ENCODE measurements around the gene WNT8A.
"Not testable (repeated sequence)": the region's sequence is repeated elsewhere in the genome, so short reads cannot be mapped to it uniquely, and the experiment has no call there.

Gene WNT8A

GRCh38 chr5:138067945-138068344 lies 15.9 kb upstream of the WNT8A start:
- H3K4me3 ChIP-seq (ENCODE audit: insufficient read length, low read depth), result no peak overlapping the region
- H3K9ac ChIP-seq (ENCODE audit: insufficient read length, low read depth), result no peak overlapping the region
- H3K27me3 ChIP-seq (ENCODE audit: insufficient read depth, insufficient read length), result no peaks in the 10 kb centered on the region
- no peak for DNase-seq (ENCODE audit: low read depth, low spot score)
- no peaks in the 10 kb centered on the region for H3K9me3 ChIP-seq (ENCODE audit: insufficient read depth, low read length)
- TF ChIP-seq SUZ12 (IDR thresholded peaks at IDR 0.05; ENCODE audit: extremely low read depth, insufficient read depth, insufficient read length), result no peak
- H3K36me3 ChIP-seq (ENCODE audit: insufficient read depth, insufficient read length, low read length), result no peaks in the 10 kb centered on the region
- H3K4me1 ChIP-seq (ENCODE audit: insufficient read depth, insufficient read length), result no peaks in the 10 kb centered on the region

DNA sequence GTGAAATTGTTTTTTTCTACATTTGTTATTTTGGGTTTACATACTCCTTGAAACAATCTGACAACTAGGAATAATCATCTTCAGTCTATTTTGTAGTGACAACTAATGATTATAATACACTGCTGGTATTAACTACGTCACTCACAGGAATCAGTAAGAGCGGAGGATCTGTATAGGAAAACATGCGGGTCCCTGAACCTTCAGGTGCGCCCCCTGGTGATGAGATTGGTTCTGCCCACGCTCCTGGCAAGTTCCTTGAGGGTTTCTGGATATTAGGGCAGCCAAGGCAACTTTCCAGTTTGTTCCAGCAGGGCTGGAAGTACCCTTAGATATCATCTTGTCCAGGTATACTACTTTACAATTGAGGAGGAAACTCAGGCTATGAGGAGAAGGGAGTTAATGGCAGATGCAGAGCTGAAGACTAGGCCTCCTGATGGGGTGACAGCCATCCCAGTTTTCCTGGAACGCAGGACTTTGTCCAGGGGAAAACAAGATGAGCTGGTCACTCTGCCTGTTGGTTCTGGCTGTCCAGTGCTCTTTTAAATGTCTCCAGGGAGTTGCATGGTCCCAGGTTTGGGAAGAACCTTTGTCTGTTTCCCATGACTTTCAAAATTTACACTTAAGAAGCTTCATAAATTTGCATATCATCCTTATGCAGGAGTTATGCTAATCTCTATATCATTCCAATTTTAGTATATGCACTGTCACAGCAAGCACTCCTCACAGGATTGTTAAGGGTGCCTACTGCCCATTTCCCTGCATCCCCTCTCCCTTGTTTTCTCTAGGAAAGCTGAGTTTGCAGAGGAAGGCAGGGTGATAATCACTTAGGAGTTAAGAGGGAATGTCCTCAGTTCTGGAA lies 14.9 kb upstream of the WNT8A start:
- Histone ChIP-seq H3K4me3 (ENCODE audit: insufficient read length, low read depth) (no peak overlapping the region), H3K4me1 (ENCODE audit: insufficient read depth, insufficient read length) (no peaks in the 10 kb centered on the region), H3K36me3 (ENCODE audit: insufficient read depth, insufficient read length, low read length) (no peaks in the 10 kb centered on the region), H3K9me3 (ENCODE audit: insufficient read depth, low read length) (no peaks in the 10 kb centered on the region), H3K27me3 (ENCODE audit: insufficient read depth, insufficient read length) (no peaks in the 10 kb centered on the region), H3K9ac (ENCODE audit: insufficient read length, low read depth) (no peak overlapping the region)
- DNase-seq (ENCODE audit: low read depth, low spot score), result no peak
- no peak for TF ChIP-seq SUZ12 (IDR thresholded peaks at IDR 0.05; ENCODE audit: extremely low read depth, insufficient read depth, insufficient read length)
- no peak for TF ChIP-seq YY1 (IDR thresholded peaks at IDR 0.05; ENCODE audit: insufficient read depth, insufficient read length)
- TF ChIP-seq ZNF274 (IDR thresholded peaks at IDR 0.05; ENCODE audit: low read depth, low read length), result no peak

DNA sequence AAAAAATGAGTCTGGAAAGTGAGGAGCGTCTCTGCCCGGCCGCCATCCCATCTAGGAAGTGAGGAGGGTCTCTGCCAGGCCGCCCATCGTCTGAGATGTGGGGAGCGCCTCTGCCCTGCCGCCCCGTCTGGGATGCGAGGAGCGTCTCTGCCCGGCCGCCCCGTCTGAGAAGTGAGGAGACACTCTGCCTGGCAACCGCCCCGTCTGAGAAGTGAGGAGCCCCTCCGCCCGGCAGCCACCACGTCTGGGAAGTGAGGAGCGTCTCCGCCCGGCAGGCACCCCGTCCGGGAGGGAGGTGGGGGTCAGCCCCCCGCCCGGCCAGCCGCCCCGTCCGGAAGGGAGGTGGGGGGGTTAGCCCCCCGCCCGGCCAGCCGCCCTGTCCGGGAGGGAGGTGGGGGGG lies 13.8 kb upstream of the WNT8A start:
- not testable (repeated sequence) for H3K9me3 ChIP-seq (ENCODE audit: insufficient read depth, low read length); DNase-seq (ENCODE audit: low read depth, low spot score); H3K4me1 ChIP-seq (ENCODE audit: insufficient read depth, insufficient read length); H3K4me3 ChIP-seq (ENCODE audit: insufficient read length, low read depth); H3K36me3 ChIP-seq (ENCODE audit: insufficient read depth, insufficient read length, low read length); H3K9ac ChIP-seq (ENCODE audit: insufficient read length, low read depth); H3K27me3 ChIP-seq (ENCODE audit: insufficient read depth, insufficient read length)

- no peak for DNase-seq (ENCODE audit: low read depth, low spot score)
Observed at GRCh38 chr5:138077064-138077696, 6.7 kb upstream of the WNT8A start.

GRCh38 chr5:138078006-138078643 lies 5.7 kb upstream of the WNT8A start:
- H3K4me1 ChIP-seq (ENCODE audit: insufficient read depth, insufficient read length), result no peaks in the 10 kb centered on the region
- H3K9ac ChIP-seq (ENCODE audit: insufficient read length, low read depth), result no peak overlapping the region
- H3K4me3 ChIP-seq (ENCODE audit: insufficient read length, low read depth), result no peak overlapping the region
- no peaks in the 10 kb centered on the region for H3K9me3 ChIP-seq (ENCODE audit: insufficient read depth, low read length)
- no peaks in the 10 kb centered on the region for H3K36me3 ChIP-seq (ENCODE audit: insufficient read depth, insufficient read length, low read length)
- TF ChIP-seq ZNF274 (IDR thresholded peaks at IDR 0.05; ENCODE audit: low read depth, low read length) (no peak), YY1 (IDR thresholded peaks at IDR 0.05; ENCODE audit: insufficient read depth, insufficient read length) (no peak), SUZ12 (IDR thresholded peaks at IDR 0.05; ENCODE audit: extremely low read depth, insufficient read depth, insufficient read length) (no peak)
- H3K27me3 ChIP-seq (ENCODE audit: insufficient read depth, insufficient read length), result no peaks in the 10 kb centered on the region
- DNase-seq (ENCODE audit: low read depth, low spot score), result no peak

More at GRCh38 chr5:138077064-138077696, 6.7 kb upstream of the WNT8A start:
- Histone ChIP-seq H3K4me3 (ENCODE audit: insufficient read length, low read depth) (no peak overlapping the region), H3K9me3 (ENCODE audit: insufficient read depth, low read length) (no peaks in the 10 kb centered on the region), H3K36me3 (ENCODE audit: insufficient read depth, insufficient read length, low read length) (no peaks in the 10 kb centered on the region), H3K9ac (ENCODE audit: insufficient read length, low read depth) (no peak overlapping the region), H3K4me1 (ENCODE audit: insufficient read depth, insufficient read length) (no peaks in the 10 kb centered on the region), H3K27me3 (ENCODE audit: insufficient read depth, insufficient read length) (no peaks in the 10 kb centered on the region)
- TF ChIP-seq YY1 (IDR thresholded peaks at IDR 0.05; ENCODE audit: insufficient read depth, insufficient read length) (no peak), ZNF274 (IDR thresholded peaks at IDR 0.05; ENCODE audit: low read depth, low read length) (no peak), SUZ12 (IDR thresholded peaks at IDR 0.05; ENCODE audit: extremely low read depth, insufficient read depth, insufficient read length) (no peak)

DNA sequence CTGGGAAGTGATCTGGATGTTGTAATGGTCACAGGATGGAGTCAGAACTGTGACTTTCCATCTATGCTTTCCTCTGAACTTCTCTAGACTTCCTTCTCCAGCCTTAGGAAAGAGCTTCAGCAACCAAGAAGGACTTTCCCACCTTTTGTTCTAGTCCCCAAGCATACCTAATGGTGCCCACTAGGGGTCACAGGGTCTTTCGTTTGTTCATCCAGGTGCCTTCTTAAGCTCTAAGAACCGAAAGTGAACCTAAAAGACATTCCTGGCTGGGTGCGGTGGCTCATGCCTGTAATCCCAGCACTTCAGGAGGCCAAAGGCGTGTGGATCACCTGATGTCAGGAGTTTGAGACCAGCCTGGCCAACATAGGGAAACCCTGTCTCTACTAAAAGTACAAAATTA lies 1.8 kb upstream of the WNT8A start:
- no peak overlapping the region for H3K9ac ChIP-seq (ENCODE audit: insufficient read length, low read depth)
- peaks cover 6% of the 10 kb centered on the region for H3K4me1 ChIP-seq (ENCODE audit: insufficient read depth, insufficient read length)
- no peaks in the 10 kb centered on the region for H3K9me3 ChIP-seq (ENCODE audit: insufficient read depth, low read length)
- H3K36me3 ChIP-seq (ENCODE audit: insufficient read depth, insufficient read length, low read length), result no peaks in the 10 kb centered on the region
- no peak for DNase-seq (ENCODE audit: low read depth, low spot score)
- H3K27me3 ChIP-seq (ENCODE audit: insufficient read depth, insufficient read length), result no peaks in the 10 kb centered on the region
- H3K4me3 ChIP-seq (ENCODE audit: insufficient read length, low read depth), result no peak overlapping the region
- no peak for TF ChIP-seq ZNF274 (IDR thresholded peaks at IDR 0.05; ENCODE audit: low read depth, low read length)
- TF ChIP-seq YY1 (IDR thresholded peaks at IDR 0.05; ENCODE audit: insufficient read depth, insufficient read length), result no peak
- no peak for TF ChIP-seq SUZ12 (IDR thresholded peaks at IDR 0.05; ENCODE audit: extremely low read depth, insufficient read depth, insufficient read length)

- H3K4me1 ChIP-seq (ENCODE audit: insufficient read depth, insufficient read length), result peaks cover 14% of the 10 kb centered on the region
- no peaks in the 10 kb centered on the region for H3K9me3 ChIP-seq (ENCODE audit: insufficient read depth, low read length)
- no peak overlapping the region for H3K4me3 ChIP-seq (ENCODE audit: insufficient read length, low read depth)
- TF ChIP-seq SUZ12 (IDR thresholded peaks at IDR 0.05; ENCODE audit: extremely low read depth, insufficient read depth, insufficient read length) (no peak), ZNF274 (IDR thresholded peaks at IDR 0.05; ENCODE audit: low read depth, low read length) (no peak), YY1 (IDR thresholded peaks at IDR 0.05; ENCODE audit: insufficient read depth, insufficient read length) (no peak)
- no peak overlapping the region for H3K9ac ChIP-seq (ENCODE audit: insufficient read length, low read depth)
- H3K27me3 ChIP-seq (ENCODE audit: insufficient read depth, insufficient read length), result peaks cover 44% of the 10 kb centered on the region
- H3K36me3 ChIP-seq (ENCODE audit: insufficient read depth, insufficient read length, low read length), result no peaks in the 10 kb centered on the region
- no peak for DNase-seq (ENCODE audit: low read depth, low spot score)
Observed at GRCh38 chr5:138091685-138092084, 7.9 kb downstream of the WNT8A start.

All from NT2/D1 (cell line).